GM18505 (cell line): ENCODE measurements around the gene QSOX1.

Experiments
- ATAC-seq: cut with Tn5 transposase; IDR thresholded peaks from one replicate; pipeline ENCODE4 v1.9.1; 2021; ENCODE audit not compliant: unreplicated experiment
- POLR2A ChIP-seq: IDR thresholded peaks from 4 replicates; pipeline ENCODE4 v1.6.1; 2011; ENCODE audit warnings: borderline replicate concordance; ENCODE audit not compliant: insufficient read depth, insufficient read length; ENCODE audit errors: extremely low read depth

Gene QSOX1

GRCh38 chr1:180157576-180158057, 2.9 kb downstream of the QSOX1 start:
- no peak for ATAC-seq
- TF ChIP-seq POLR2A, result no peak

DNA sequence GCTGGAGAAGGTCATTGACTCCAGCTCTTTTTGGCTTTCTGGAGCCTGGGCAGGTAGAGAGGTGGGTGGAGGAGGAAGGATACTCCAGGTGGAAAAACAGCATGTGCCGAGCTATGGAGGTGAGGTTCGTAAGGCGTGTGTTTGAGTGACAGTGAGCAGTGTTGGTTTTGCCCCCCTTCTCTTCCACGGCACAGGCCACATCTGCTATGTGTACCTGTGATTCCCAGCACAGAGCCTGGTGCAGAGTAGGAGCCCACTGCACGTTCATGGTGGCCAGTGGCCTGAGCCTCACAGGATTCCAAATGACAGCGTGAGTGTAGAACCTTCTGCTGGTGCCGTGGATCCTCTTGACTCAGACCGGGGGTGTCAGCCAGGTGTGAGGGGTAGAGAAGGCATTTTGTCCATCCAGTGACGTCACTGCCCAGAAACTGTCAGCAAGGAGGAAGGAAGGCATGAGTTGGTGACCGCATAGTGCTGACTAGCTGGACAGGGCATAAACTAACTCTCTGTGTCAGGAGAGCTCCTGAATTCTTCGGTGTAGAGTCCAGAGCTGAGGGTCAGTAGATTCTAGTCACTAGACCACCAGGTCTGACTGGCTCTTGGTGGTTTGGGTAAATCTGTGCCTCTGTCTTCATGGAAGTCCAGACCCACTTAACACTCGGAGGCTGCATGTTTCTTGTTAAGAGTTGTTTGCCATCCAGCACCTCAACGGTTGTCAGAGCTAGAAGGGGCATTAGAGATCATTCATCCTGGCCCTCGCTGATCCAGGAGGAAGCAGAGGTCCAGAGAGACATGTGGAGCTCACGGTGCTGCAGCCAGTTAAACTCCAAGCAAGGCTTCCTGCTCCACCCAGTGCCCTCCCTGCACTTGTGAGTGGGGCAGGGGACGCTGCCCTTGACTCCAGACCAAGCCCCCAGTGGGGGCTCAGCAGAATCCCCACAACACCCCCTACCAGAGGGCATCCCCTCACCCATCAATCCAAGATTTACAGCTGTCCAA, 3.8 kb downstream of the QSOX1 start:
- ATAC-seq, result no peak
- TF ChIP-seq POLR2A, result no peak

DNA sequence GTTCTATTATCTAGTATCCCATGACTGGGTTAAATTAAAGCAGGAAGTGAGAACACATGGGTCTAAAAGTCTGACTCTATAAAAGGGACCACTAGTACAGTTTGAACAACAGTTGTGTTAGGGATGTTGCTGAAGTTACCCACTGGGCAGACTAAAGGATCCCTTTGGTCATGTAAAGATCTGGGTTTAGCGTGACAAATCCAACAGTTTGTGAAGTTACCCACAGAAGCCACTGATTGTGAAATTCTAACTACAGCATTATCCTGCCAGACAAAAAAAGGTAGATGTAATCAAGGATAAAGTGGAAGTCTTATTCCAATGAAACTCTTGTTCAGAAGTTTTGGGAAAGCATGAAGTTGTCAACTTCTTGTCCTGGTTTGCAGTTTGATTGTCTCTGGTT, 5.7 kb downstream of the QSOX1 start:
- TF ChIP-seq POLR2A, result no peak
- ATAC-seq, result no peak

GRCh38 chr1:180163041-180163440, 8.4 kb downstream of the QSOX1 start:
- no peak for TF ChIP-seq POLR2A
- ATAC-seq, result no peak

GRCh38 chr1:180165096-180165495, 10.4 kb downstream of the QSOX1 start:
- no peak for ATAC-seq
- no peak for TF ChIP-seq POLR2A

DNA sequence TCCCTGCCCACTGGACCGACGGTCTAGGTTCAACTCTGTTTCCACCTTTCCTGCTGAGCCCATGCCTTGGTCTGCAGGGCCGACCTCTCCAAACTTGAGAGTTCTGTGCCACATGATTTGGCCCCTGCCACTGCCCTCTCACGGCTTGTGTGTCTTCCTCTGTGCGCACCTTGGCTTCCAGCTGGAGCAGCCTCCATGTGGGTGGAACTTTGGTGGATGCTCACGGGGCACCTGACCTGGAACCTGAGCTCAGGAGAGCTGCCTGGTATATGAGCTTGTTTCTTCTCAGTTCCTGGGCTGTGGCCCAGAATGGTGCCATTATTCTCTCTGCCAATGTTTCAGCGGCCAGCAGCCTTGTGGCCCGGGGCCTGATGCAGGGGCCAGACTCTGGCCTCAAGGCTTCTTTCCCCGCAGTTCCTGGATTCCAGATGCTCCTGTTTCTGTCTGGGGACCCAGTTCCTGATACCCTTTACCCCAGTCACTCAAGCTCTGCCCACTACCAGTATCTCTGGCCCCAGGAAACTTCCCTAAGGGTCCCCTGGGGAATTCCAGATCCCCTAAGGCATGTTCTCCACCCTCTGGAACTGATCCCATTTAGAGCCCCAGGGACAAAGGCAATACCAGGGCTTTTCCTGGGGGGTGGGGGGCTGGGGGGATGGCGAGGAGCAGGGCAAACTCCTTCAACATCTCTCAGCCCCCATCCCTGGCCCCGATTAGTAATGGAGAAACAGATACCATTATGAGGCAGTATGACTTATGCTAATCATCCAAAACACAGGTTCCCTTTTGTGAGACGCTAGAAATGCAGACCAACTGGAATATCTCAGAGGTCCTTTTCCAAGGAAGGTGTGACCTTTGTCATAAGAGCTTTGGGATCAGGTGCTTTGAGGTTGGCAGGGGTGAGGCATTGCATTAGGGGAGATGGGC, 11.1 kb downstream of the QSOX1 start:
- no peak for TF ChIP-seq POLR2A
- ATAC-seq, result no peak

DNA sequence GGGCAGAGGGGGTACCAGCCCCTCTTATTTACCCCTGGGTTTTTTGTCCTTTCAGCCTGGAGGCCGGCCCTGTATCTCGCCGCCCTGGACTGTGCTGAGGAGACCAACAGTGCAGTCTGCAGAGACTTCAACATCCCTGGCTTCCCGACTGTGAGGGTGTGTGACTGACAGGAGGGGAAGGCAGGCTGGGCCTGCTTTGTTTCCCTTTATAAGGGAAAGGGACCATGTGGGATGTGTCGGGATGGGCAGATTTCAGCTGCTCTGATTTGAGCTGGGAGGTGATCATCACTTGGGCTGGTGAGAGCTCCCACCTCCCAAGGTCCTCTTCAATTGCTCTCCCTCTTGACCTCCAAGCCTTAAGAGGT, 11.7 kb downstream of the QSOX1 start:
- ATAC-seq, result no peak

GRCh38 chr1:180167021-180167701, 12.5 kb downstream of the QSOX1 start:
- TF ChIP-seq POLR2A, result no peak
- ATAC-seq, result no peak

More for the DNA sequence above, 11.7 kb downstream of the QSOX1 start:
- TF ChIP-seq POLR2A, result no peak

DNA sequence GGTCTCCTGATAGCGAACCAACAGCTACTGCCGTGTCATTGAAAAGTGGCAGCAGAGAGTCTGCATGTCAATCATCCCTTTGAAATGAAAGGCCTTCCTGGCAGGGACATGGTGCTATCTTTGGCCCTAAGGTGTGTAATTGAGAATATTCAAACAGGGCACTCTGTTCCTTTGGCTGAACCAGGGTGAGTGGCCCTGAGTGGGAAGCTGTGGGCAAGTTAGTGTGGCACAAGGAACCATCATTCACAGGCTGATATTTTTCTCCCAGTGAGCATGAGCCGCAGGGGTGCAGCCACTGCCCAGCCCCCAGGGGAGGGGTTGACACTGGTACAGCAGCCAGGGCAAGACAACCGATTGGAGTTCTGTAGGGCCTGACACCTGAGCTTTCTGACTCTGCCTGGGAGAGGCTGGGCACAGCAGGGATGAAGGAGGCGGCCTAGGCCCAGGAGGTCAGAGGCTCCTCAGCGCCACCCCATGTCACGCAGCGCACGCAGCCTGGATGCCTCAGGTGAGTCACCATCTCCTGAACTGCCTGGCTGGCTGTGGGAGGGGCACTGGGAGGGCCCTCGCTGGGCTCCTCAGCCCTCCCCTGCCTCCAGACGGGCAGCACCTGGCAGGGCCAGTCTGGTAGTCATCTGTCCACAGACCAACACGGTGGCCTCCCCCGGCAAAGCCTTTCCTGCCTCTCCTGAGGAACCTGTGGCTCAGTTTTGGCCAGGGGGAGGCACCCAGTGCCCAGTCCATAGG, 13.2 kb downstream of the QSOX1 start:
- no peak for TF ChIP-seq POLR2A
- no peak for ATAC-seq

- no peak for TF ChIP-seq POLR2A
These were observed 14.3 kb downstream of the QSOX1 start for GRCh38 chr1:180168786-180169639.

DNA sequence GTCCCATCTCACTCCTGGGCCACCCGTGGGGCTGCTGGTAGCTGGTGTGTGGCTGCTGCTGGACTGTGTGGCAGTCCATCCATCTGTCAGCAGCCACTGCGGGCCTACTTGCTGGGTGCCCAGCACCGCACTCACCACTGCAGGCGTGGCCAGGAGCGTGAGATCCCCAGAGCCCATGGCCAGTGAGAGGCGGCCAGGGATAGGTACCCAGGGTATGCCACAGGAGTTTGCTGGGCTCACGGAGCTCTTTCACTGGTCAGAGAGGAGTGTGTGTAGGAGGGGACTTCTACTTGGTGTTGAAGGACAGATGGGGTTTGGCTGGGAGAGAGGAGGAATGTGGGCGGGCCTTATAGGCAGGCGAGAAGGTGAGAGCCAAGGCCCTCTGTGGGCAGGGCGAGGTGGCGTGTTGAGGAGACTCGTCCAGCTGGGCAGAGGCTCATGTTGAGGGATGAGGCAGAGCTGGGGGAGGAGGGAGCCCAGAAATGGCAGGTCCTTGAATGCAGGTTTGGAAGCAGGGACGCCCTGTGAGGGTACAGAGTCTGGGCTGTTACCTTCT, 15.0 kb downstream of the QSOX1 start:
- no peak for ATAC-seq
- no peak for TF ChIP-seq POLR2A

More at GRCh38 chr1:180168786-180169639, 14.3 kb downstream of the QSOX1 start:
- no peak for ATAC-seq

DNA sequence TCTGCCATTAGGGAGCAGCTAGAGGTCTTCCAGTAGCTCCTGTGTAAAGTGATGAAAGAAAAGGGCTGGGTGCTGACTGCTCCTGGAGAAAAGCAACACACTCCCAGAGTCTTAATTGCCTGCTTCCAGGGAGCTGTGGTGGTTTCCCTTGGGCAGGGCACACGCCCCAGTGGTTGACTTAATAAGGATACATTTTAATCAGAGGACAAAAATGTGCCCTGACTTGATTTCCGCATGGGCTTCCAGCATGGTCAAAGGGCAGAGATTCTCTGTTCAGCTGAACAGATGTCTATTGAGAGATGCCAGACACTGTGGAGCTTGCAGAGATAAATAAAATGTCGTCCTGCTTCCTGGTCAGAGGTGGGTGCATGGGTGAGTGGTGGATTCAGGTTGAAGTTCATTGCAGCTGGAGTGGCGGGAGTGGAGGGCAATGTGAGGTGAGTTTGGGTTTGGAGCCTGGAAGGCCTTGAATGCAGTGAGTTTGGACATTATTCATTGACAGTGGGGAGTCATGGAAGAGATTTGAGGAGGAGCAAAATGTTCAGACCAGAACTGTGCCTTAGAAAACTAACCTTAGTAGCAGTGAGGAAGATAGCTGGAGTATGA, 16.0 kb downstream of the QSOX1 start:
- TF ChIP-seq POLR2A, result no peak
- ATAC-seq, result no peak
